Measurements from ENCODE around the gene LIPH.

DNA sequence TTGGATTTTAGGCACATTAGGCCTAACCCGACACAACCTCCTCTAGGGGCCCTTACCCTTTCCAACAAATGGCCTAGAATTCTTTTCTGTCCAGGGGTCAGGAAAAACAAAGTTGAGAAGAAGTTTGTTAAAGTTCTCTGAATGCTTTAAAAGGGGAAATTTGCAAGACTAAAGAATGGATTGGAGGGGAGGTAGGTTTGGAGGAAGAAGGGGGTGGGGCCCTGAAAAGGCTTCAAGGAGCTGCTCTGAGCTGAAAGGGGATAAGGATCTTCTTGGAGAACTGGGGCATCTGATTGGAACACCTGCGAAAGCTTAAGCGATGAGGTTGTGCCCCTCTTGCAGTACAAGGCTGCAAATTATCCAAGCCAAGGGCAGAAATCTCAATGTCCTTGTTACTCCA lies 29.8 kb upstream of the LIPH start:
- TF ChIP-seq SIX5 (IDR thresholded peaks at IDR 0.05; ENCODE audit: low read depth, low read length) (no peak), POLR2A (IDR thresholded peaks at IDR 0.05; ENCODE audit: control extremely low read depth in 1 of 2, low read depth in 2 of 2, low read length in 2 of 2) (peak; percentile 74 to 87), TAF1 (IDR thresholded peaks at IDR 0.05; ENCODE audit: low read depth, low read length) (peak; percentile 37; the same call in 1 of the 2 replicates), EZH2 (IDR thresholded peaks at IDR 0.05; ENCODE audit: low read depth, low read length, severe bottlenecking) (no peak), CTBP2 (IDR thresholded peaks at IDR 0.05; ENCODE audit: borderline replicate concordance, insufficient read depth, insufficient read length, low read length) (no peak), CTCF (IDR thresholded peaks at IDR 0.05; ENCODE audit: control extremely low read depth in 1 of 3, insufficient read depth in 1 of 3, low read depth in 1 of 3, low read length in 3 of 3) (no peak), RBBP5 (IDR thresholded peaks at IDR 0.05; ENCODE audit: borderline replicate concordance, low read depth, low read length) (peak; percentile 13; the same call in 1 of the 2 replicates), RXRA (IDR thresholded peaks at IDR 0.05; ENCODE audit: insufficient read depth, low read depth, low read length) (no peak), HDAC2 (IDR thresholded peaks at IDR 0.05; ENCODE audit: borderline replicate concordance in 1 of 2, low read depth in 2 of 2, low read length in 2 of 2) (no peak), POLR2AphosphoS5 (IDR thresholded peaks at IDR 0.05; ENCODE audit: low read depth, low read length) (peak; percentile 68; the same call in 1 of the 2 replicates), EP300 (IDR thresholded peaks at IDR 0.05; ENCODE audit: borderline replicate concordance in 1 of 2, low read depth in 2 of 2, low read length in 2 of 2) (no peak), SRF (IDR thresholded peaks at IDR 0.05; ENCODE audit: low read depth, low read length) (no peak)

All from H1 (cell line).